ENCODE results near the gene CNBP. TPM values are rescaled to one million over a fixed set of nuclear protein-coding genes. Genes with fewer than 3 reads are reported as not detected.

The CNBP gene
- total and polyA plus RNA-seq, 2 of the 13 experiments (the other 11 are each of a cell fraction or from before 2014, with no cell fraction given): 282 to 354 TPM

GRCh38 chr3:129123314-129124060 is 60.2 kb downstream of the CNBP start (continued):
- no peak; the same call in 1 of the 2 replicates for TF ChIP-seq ZNF142 (CRISPR knock-in tag; IDR thresholded peaks at IDR 0.05)
- no peak for TF ChIP-seq GLI4 (CRISPR knock-in tag; IDR thresholded peaks at IDR 0.05; ENCODE audit: borderline replicate concordance)
- peak; percentile 68 for TF ChIP-seq SAP130 (CRISPR knock-in tag; IDR thresholded peaks at IDR 0.05; ENCODE audit: low read depth)
- no peak for TF ChIP-seq CHD2 (IDR thresholded peaks at IDR 0.05; ENCODE audit: low read depth, low read length)
- peak; percentile 41; the same call in 1 of the 2 replicates for TF ChIP-seq ZMYM3 (CRISPR knock-in tag; IDR thresholded peaks at IDR 0.05)
- no peak for TF ChIP-seq ZNF569 (CRISPR knock-in tag; IDR thresholded peaks at IDR 0.05; ENCODE audit: borderline replicate concordance)
- TF ChIP-seq MBNL3 (CRISPR knock-in tag; conservative IDR thresholded peaks at IDR 0.05): no peak
- 0 out of 2 replicates have a peak, but pooled peaks have one; percentile 19 for TF ChIP-seq GATAD2A (CRISPR knock-in tag; IDR thresholded peaks at IDR 0.05)
- no peak for TF ChIP-seq EEA1 (CRISPR knock-in tag; IDR thresholded peaks at IDR 0.05; ENCODE audit: borderline replicate concordance)
- no peak for TF ChIP-seq ZNF251 (CRISPR knock-in tag; IDR thresholded peaks at IDR 0.05)
- peak; percentile 35; the same call in 1 of the 2 replicates for TF ChIP-seq TBX2 (CRISPR knock-in tag; IDR thresholded peaks at IDR 0.05; ENCODE audit: borderline replicate concordance)
- no peak for TF ChIP-seq KDM1A (CRISPR knock-in tag; IDR thresholded peaks at IDR 0.05)
- TF ChIP-seq SALL2 (CRISPR knock-in tag; IDR thresholded peaks at IDR 0.05): no peak
- TF ChIP-seq ZSCAN25 (CRISPR knock-in tag; IDR thresholded peaks at IDR 0.05): no peak
- 0 out of 2 replicates have a peak, but pooled peaks have one; percentile 13 for TF ChIP-seq PPARG (CRISPR knock-in tag; conservative IDR thresholded peaks at IDR 0.05)
- 0 out of 4 replicates have a peak, but pooled peaks of 1 of the 2 experiments have one; percentile 9 for TF ChIP-seq REST (IDR thresholded peaks at IDR 0.05; ENCODE audit: borderline replicate concordance in 1 of 2, low read depth in 1 of 2, low read length in 2 of 2)
- 0 out of 2 replicates have a peak, but pooled peaks have one; percentile 26 for TF ChIP-seq ZSCAN31 (CRISPR knock-in tag; IDR thresholded peaks at IDR 0.05; ENCODE audit: low read depth)
- no peak for TF ChIP-seq ZNF414 (CRISPR knock-in tag; IDR thresholded peaks at IDR 0.05)
- no peak for TF ChIP-seq ZNF772 (CRISPR knock-in tag; IDR thresholded peaks at IDR 0.05)

Data from HepG2 (cell line).